ENCODE results near the gene UBE2E3.
"Not testable (repeated sequence)": the region's sequence is repeated elsewhere in the genome, so short reads cannot be mapped to it uniquely, and the experiment has no call there.

The UBE2E3 gene

GRCh38 chr2:181074457-181074856 is 94.1 kb downstream of the UBE2E3 start:
- DNase-seq (ENCODE audit: low spot score), result no peak

- no peak for DNase-seq (ENCODE audit: low spot score)
Measured at GRCh38 chr2:181076658-181077057, 96.3 kb downstream of the UBE2E3 start.

- DNase-seq (ENCODE audit: low spot score), result no peak
Measured at GRCh38 chr2:181077128-181077709, 96.8 kb downstream of the UBE2E3 start.

- DNase-seq (ENCODE audit: low spot score), result no peak
Measured at GRCh38 chr2:181083140-181083539, 102.7 kb downstream of the UBE2E3 start.

GRCh38 chr2:181085734-181086133 is 105.3 kb downstream of the UBE2E3 start:
- DNase-seq (ENCODE audit: low spot score), result no peak

DNA sequence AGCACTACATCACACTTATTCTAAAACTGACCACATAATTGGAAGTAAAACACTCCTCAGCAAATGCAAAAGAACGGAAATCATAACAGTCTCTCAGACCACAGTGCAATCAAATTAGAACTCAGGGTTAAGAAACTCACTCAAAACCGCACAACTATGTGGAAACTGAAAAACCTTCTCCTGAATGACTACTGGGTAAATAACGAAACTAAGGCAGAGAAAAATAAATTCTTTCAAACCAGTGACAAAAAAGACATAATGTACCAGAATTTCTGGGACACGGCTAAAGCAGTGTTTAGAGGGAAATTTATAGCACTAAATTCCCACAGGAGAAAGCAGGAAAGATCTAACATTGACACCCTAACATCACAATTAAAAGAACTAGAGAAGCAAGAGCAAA is 111.5 kb downstream of the UBE2E3 start:
- DNase-seq (ENCODE audit: low spot score), result not testable (repeated sequence)

- DNase-seq (ENCODE audit: low spot score), result no peak
Measured at GRCh38 chr2:181095486-181095885, 115.1 kb downstream of the UBE2E3 start.

GRCh38 chr2:181103659-181104058 is 123.3 kb downstream of the UBE2E3 start:
- DNase-seq (ENCODE audit: low spot score), result no peak

DNA sequence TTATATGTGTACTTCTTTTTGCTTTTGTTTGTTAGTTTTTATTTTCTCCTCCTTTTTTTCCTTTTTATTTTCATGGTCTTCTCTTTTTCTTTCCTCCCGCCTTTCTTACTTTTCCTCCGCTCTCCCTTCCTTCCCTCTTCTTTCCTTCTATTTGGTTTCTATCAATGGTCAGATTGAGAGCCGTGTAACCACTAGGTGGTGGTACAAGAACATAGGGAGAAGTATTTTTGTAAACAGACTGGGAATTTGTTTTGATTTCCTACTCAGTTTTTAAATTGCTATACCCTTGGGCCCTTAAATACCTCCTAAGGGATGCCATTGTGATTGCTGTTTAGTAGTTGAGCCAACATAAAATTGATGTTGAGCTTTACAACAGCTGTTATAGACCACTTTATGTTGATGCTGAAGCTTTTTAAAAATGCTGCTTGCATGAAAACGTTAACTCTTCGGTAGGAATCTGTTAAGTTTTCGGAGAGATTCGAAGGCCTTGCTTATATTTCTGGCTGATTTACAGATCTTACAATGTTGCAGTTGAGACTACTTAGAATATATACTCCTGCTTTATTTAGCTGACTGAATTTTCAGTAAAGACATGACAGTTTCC is 124.2 kb downstream of the UBE2E3 start:
- no peak for DNase-seq (ENCODE audit: low spot score)

GRCh38 chr2:181105562-181105961 is 125.2 kb downstream of the UBE2E3 start:
- DNase-seq (ENCODE audit: low spot score), result no peak

- no peak for DNase-seq (ENCODE audit: low spot score)
Measured at GRCh38 chr2:181106229-181106628, 125.8 kb downstream of the UBE2E3 start.

DNA sequence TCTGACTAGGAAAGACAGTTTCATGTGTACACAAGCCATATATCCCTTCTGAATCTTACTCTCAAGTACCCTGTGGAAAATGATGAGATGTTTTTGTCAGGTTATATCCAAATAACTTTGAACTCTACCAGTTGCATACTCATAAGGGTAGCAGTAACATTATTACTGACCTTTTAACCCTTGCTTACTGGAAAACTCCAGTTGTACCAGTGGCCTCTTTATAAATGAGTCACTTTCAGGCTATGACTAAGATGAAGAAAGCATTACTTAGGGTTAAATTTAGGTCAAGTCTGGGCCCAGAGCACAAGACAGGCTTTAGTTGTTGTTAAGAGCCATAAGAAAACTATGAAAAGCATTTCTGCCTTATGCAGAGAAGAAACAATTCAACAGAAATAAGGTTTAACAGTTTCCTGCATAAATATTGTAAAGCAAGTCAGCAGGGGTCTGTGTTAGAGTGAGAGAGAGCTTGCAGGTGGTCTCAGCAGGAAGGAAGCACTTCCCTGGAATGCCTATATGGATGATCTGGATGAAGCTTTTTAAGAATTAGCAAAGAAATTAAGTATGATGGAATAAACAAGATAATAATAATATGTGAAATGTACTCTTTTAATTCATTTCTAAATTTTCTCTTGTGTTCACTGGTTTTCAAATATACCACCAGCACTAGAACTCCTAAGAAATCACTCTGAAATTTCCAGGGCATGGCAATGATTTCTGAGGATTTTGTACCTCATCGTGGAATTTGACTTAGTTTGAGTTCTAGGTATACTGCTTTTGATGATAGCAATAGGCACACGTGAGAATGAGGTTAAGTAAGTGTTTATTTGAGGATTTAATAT is 126.6 kb downstream of the UBE2E3 start:
- DNase-seq (ENCODE audit: low spot score), result no peak

DNA sequence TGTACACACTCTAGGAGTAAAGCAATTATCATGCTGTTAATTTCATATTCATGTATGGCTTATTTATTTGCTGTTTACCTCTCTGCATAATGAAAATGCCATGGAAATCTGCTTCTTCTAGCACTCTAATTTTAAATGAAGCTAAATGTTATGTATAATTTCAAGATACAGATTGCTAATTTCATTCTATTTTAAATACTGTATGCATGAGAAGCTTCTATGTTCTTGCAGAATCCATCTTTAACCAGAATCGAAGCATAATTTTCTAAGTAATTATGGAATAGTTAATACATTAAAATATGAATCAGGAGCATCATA is 127.2 kb downstream of the UBE2E3 start:
- DNase-seq (ENCODE audit: low spot score), result no peak

GRCh38 chr2:181111059-181111458 is 130.7 kb downstream of the UBE2E3 start:
- DNase-seq (ENCODE audit: low spot score), result no peak

GRCh38 chr2:181112916-181113315 is 132.5 kb downstream of the UBE2E3 start:
- no peak for DNase-seq (ENCODE audit: low spot score)
